ENCODE results near the gene TIAM2. TPM values are rescaled to one million over a fixed set of nuclear protein-coding genes. Genes with fewer than 3 reads are reported as not detected.
A peak's percentile ranks its signal among the peaks of the same experiment; 100 is the strongest.

Gene TIAM2
- total and polyA plus RNA-seq, 7 donors: 1.2 to 15.8 (median 11.0) TPM

DNA sequence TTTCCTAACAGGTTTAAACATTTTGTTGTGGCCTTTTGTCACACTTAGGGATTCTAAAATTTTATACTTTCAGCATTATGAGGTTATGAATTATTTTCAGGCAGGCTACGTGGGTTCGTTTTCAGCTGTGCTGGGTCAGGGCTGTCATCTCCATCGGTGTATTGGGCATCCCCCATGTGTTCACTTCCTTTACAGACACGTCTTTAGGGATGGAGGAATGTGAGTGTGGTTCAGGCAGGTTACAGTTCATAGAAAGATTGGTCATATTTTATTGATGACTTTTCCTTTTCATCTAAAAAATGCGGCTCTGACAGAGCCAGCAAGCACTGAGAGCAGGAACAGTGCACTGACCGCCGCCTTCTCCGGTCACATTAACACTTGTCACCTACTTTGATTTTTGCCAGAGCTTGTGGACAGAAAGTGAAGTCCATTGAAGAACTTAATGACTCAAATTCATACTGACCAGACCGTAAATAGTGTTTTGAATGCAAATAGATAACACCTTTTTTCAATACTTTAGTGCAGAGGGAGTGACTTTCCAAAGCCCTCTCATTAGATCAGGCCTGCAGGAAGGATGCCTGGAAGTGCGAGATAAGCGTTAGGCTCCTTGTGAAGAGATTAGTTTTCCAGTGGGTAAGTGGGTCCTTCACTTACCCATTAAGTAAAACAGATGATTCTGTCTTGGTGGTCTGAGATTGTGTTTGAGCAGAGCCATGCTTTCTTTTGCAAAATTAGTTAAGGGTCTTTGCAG is 113.1 kb downstream of the TIAM2 start:
- Histone ChIP-seq H3K36me3 (no peaks in the 10 kb centered on the region), H3K4me1 (peaks cover 0 to 22% (median 9%) of the 10 kb centered on the region in 4 donors), H3K9me3 (no peaks in the 10 kb centered on the region), H3K27ac (peak overlapping the region in 1 of 4 donors; percentile 27), H3K4me3 (no peak overlapping the region), H3K27me3 (no peaks in the 10 kb centered on the region)
- DNase-seq: no peak
- WGBS, 2 donors: 77 to 88% methylated on average over 11 of the region's 11 CpGs
- TF ChIP-seq EP300 (IDR thresholded peaks at IDR 0.05): no peak
- TF ChIP-seq, protein P1, sequence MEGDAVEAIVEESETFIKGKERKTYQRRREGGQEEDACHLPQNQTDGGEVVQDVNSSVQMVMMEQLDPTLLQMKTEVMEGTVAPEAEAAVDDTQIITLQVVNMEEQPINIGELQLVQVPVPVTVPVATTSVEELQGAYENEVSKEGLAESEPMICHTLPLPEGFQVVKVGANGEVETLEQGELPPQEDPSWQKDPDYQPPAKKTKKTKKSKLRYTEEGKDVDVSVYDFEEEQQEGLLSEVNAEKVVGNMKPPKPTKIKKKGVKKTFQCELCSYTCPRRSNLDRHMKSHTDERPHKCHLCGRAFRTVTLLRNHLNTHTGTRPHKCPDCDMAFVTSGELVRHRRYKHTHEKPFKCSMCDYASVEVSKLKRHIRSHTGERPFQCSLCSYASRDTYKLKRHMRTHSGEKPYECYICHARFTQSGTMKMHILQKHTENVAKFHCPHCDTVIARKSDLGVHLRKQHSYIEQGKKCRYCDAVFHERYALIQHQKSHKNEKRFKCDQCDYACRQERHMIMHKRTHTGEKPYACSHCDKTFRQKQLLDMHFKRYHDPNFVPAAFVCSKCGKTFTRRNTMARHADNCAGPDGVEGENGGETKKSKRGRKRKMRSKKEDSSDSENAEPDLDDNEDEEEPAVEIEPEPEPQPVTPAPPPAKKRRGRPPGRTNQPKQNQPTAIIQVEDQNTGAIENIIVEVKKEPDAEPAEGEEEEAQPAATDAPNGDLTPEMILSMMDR (IDR thresholded peaks at IDR 0.05): no peak
- TF ChIP-seq POLR2AphosphoS5 (IDR thresholded peaks at IDR 0.05): no peak
- TF ChIP-seq POLR2A (IDR thresholded peaks at IDR 0.05): no peak
- intact Hi-C loops (cut with DNase I): no loop called here

DNA sequence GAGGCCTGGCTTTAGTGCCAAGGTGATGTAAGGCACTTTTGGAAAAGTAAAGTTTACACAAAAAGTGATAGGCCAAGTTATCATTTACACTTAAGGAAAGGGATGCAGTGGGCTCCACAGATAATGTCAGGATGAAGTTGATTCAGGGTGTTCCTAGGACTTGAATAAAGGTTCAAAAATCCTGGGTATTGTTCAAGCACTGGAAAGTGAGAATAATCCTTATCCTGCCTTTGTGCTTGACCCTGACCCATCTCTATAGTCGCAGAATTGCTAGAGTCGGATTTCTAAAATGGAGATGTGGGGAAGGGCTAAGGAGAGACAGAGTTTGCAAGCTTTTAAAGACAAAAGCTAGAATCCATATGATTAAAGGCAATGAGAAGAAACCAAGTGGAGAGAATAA is 115.6 kb downstream of the TIAM2 start:
- no peaks in the 10 kb centered on the region for H3K27me3 ChIP-seq
- H3K4me3 ChIP-seq: no peak overlapping the region
- TF ChIP-seq POLR2AphosphoS5 (IDR thresholded peaks at IDR 0.05): no peak
- TF ChIP-seq, protein P1 (IDR thresholded peaks at IDR 0.05): no peak
- TF ChIP-seq EP300 (IDR thresholded peaks at IDR 0.05): no peak
- TF ChIP-seq POLR2A (IDR thresholded peaks at IDR 0.05): no peak
- H3K9me3 ChIP-seq: no peaks in the 10 kb centered on the region
- H3K4me1 ChIP-seq: peaks cover 0 to 22% (median 6%) of the 10 kb centered on the region in 4 donors
- H3K36me3 ChIP-seq: no peaks in the 10 kb centered on the region
- H3K27ac ChIP-seq: no peak overlapping the region
- no peak for DNase-seq
- intact Hi-C loops (cut with DNase I): no loop called here
- 91 to 94% methylated on average over 2 of the region's 2 CpGs for WGBS, 2 donors

- Histone ChIP-seq H3K9me3 (no peaks in the 10 kb centered on the region), H3K27me3 (no peaks in the 10 kb centered on the region), H3K27ac (no peak overlapping the region), H3K4me3 (no peak overlapping the region), H3K4me1 (peaks cover 0 to 7% (median 0%) of the 10 kb centered on the region in 4 donors), H3K36me3 (no peaks in the 10 kb centered on the region)
- intact Hi-C loops (cut with DNase I): no loop called here
- TF ChIP-seq POLR2AphosphoS5 (IDR thresholded peaks at IDR 0.05) (no peak), POLR2A (IDR thresholded peaks at IDR 0.05) (no peak), EP300 (IDR thresholded peaks at IDR 0.05) (no peak)
- TF ChIP-seq, protein P1 (IDR thresholded peaks at IDR 0.05): no peak
- DNase-seq: no peak
- 85 to 86% methylated on average over 7 of the region's 7 CpGs for WGBS, 2 donors
Observed at GRCh38 chr6:155112757-155113156, 117.6 kb downstream of the TIAM2 start.

DNA sequence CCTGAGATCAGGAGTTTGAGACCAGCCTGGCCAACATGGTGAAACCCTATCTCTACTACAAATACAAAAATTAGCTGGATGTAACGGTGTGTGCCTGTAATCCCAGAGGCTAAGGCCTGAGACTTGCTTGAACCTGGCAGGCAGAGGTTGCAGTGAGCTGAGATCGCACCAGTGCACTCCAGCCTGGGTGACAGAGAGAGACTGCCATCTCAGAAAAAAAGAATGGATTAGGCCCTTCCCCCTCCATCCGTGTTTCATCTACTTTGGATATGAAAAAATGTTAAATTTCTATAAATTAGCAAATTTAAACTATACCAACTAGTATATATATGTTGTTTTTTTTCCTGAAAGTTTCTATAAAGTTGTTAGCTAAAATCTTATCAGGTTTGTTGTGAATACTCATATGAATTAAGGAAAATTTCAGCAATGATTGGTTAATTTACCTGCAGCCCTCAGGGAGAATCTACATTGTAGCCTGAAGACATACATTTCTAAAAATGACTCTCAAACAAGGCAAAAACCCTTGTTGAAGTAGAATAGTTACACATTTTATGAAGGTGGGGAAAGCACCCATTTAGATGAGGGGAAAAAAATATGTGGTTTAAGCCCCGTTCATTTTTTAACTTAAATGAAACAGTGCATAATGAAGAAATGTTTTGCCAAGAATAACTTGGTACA is 120.9 kb downstream of the TIAM2 start:
- no peaks in the 10 kb centered on the region for H3K36me3 ChIP-seq
- DNase-seq: no peak
- intact Hi-C loops (cut with DNase I): no loop called here
- no peak overlapping the region for H3K27ac ChIP-seq
- no peak for TF ChIP-seq EP300 (IDR thresholded peaks at IDR 0.05)
- TF ChIP-seq POLR2A (IDR thresholded peaks at IDR 0.05): no peak
- TF ChIP-seq, protein P1 (IDR thresholded peaks at IDR 0.05): no peak
- no peak for TF ChIP-seq POLR2AphosphoS5 (IDR thresholded peaks at IDR 0.05)
- H3K4me1 ChIP-seq: peaks cover 0 to 14% (median 9%) of the 10 kb centered on the region in 4 donors
- no peaks in the 10 kb centered on the region for H3K27me3 ChIP-seq
- 66 to 69% methylated on average over 4 of the region's 4 CpGs for WGBS, 2 donors
- no peak overlapping the region for H3K4me3 ChIP-seq
- no peaks in the 10 kb centered on the region for H3K9me3 ChIP-seq

All from sigmoid colon (tissue), 7 donors.